Choroid plexus epithelial cell (primary cell): ENCODE measurements around the gene ZNF302.

Experiments used
- DNase-seq: peaks from one replicate; pipeline ENCODE4 v3.0.0-alpha.2; 2010; ENCODE audit warnings: low read depth
- H3K4me3 ChIP-seq: 2 replicates; pipeline ENCODE4 v1.5.1; 2011; ENCODE audit warnings: low read depth, mild to moderate bottlenecking, control low read depth, low read length, moderate library complexity
- CTCF ChIP-seq: conservative IDR thresholded peaks from 2 replicates; pipeline ENCODE4 v1.5.1; 2011; ENCODE audit warnings: low read depth, mild to moderate bottlenecking, control low read depth, inconsistent platforms, low read length, moderate library complexity

Gene ZNF302

GRCh38 chr19:34677386-34678084 is at the start of gene ZNF302:
TSS of gene ZNF302 (plus strand) at chr19:34677678. CDS start at chr19:34678805, 1,127 bp downstream.
- no peak for TF ChIP-seq CTCF
- peak; percentile 98 for DNase-seq
- peak within 1 kb of the TSS; percentile 69 for H3K4me3 ChIP-seq

- H3K4me3 ChIP-seq, result no peak overlapping the region
- no peak for DNase-seq
- no peak for TF ChIP-seq CTCF
Observed at GRCh38 chr19:34633802-34634201, 43.7 kb upstream of the ZNF302 start.

- DNase-seq, result peak; percentile 79
- no peak overlapping the region for H3K4me3 ChIP-seq
- TF ChIP-seq CTCF, result peak; percentile 79
Observed at GRCh38 chr19:34639491-34640085, 37.9 kb upstream of the ZNF302 start.

- DNase-seq, result no peak
- no peak overlapping the region for H3K4me3 ChIP-seq
- TF ChIP-seq CTCF, result no peak
Observed at GRCh38 chr19:34642241-34642640, 35.2 kb upstream of the ZNF302 start.

- H3K4me3 ChIP-seq, result no peak overlapping the region
- no peak for TF ChIP-seq CTCF
- no peak for DNase-seq
Observed at GRCh38 chr19:34644991-34645461, 32.5 kb upstream of the ZNF302 start.

GRCh38 chr19:34645551-34645950 is 31.9 kb upstream of the ZNF302 start:
- DNase-seq, result no peak
- TF ChIP-seq CTCF, result no peak
- no peak overlapping the region for H3K4me3 ChIP-seq
